Gastrocnemius medialis (tissue), 4 donors: ENCODE data around the gene TMEM61. TPM values are rescaled to one million over a fixed set of nuclear protein-coding genes. Genes with fewer than 3 reads are reported as not detected.

Source experiments
- ATAC-seq, 2 donors: fragments of 150-250 bp; one replicate each; pipeline ENCODE4 v1.9.1; 2016
- DNase-seq, 2 donors: peaks; one replicate each; pipeline ENCODE4 v3.0.0-alpha.2; 2019
- H3K27ac ChIP-seq, 4 donors: fragments of 200-600 bp; sonication (generic); 1 replicate in 1 of 4; 2 replicates in 3 of 4; pipeline ENCODE4 v1.5.1; 2016 to 2018; ENCODE audit warnings: mild to moderate bottlenecking in 2 of 4, moderate library complexity in 1 of 4
- H3K27me3 ChIP-seq, 3 donors: fragments of 200-600 bp; sonication (generic) in 2 of 3; 1 replicate in 1 of 3; 2 replicates in 2 of 3; pipeline versions ENCODE4 v1.5.1 to v1.6.0; 2016 to 2019; ENCODE audit warnings: mild to moderate bottlenecking in 1 of 3, moderate library complexity in 1 of 3
- H3K36me3 ChIP-seq, 2 donors: fragments of 200-600 bp; sonication (generic) in 1 of 2; one replicate each; pipeline ENCODE4 v1.5.1; 2017 to 2018
- H3K4me1 ChIP-seq, 2 donors: fragments of 200-600 bp; sonication (generic) in 1 of 2; one replicate each; pipeline ENCODE4 v1.5.1; 2016 to 2017; ENCODE audit warnings: mild to moderate bottlenecking in 2 of 2
- H3K4me3 ChIP-seq, 4 donors: fragments of 200-600 bp; sonication (generic) in 3 of 4; 1 replicate in 1 of 4; 2 replicates in 3 of 4; pipeline ENCODE4 v1.5.1; 2016 to 2019; ENCODE audit warnings: mild to moderate bottlenecking in 2 of 4
- H3K9me3 ChIP-seq, 3 donors: fragments of 200-600 bp; sonication (generic) in 2 of 3; 1 replicate in 1 of 3; 2 replicates in 2 of 3; pipeline ENCODE4 v1.5.1; 2016 to 2019
- CTCF ChIP-seq, 5 experiments: fragments of 450-650 bp in 3 of 5; fragments of 200-600 bp in 2 of 5; sonication (generic) in 2 of 5; IDR thresholded peaks in 4 of 5; conservative IDR thresholded peaks in 1 of 5; 1 replicate in 4 of 5; 2 replicates in 1 of 5; pipeline ENCODE4 v1.5.1; 2016 to 2019; ENCODE audit warnings: antibody characterized with exemption in 5 of 5, mild to moderate bottlenecking in 3 of 5, moderate library complexity in 3 of 5
- POLR2A ChIP-seq, 2 donors: fragments of 450-650 bp; IDR thresholded peaks; one replicate each; pipeline ENCODE4 v1.6.1; 2017; ENCODE audit warnings: antibody characterized with exemption in 2 of 2, mild to moderate bottlenecking in 2 of 2, moderate library complexity in 2 of 2
- in situ Hi-C, 4 donors: fragments of 200-750 bp; cut with MboI; loops; one replicate each; pipeline versions ENCODE4 v1.15.0 to v1.8.0; 2017; ENCODE audit warnings: low sequenced_read_pairs in 4 of 4
- intact Hi-C: fragments of 100-400 bp; cut with DNase I; formaldehyde crosslinking; loops from one replicate; pipeline ENCODE4 v1.15.1; 2023; ENCODE audit warnings: low total_unique reads
- total RNA-seq, 4 donors: library from RNA; depleted of rRNA; stranded (reverse); fragments of >200 nt; gene quantifications; one replicate each; pipeline versions ENCODE4 v1.1.0 to v1.2.3, GENCODE V29; 2016

TMEM61 gene
- total RNA-seq, 4 donors from 2014 or later: 0.58 TPM; not detected in 3

GRCh38 chr1:54975356-54976108 is 4.9 kb upstream of the TMEM61 start:
- intact Hi-C loops: no loop called here

GRCh38 chr1:54976747-54977146 is 3.7 kb upstream of the TMEM61 start:
- H3K27me3 ChIP-seq: no peaks in the 10 kb centered on the region
- in situ Hi-C loops: no loop called here
- intact Hi-C loops: no loop called here
- no peak for ATAC-seq
- no peak for TF ChIP-seq POLR2A (IDR thresholded peaks at IDR 0.05)
- TF ChIP-seq CTCF (IDR thresholded peaks at IDR 0.05 in 4 of 5, conservative IDR thresholded peaks at IDR 0.05 in 1 of 5): no peak
- DNase-seq: no peak
- no peak overlapping the region for H3K27ac ChIP-seq
- no peak overlapping the region for H3K4me3 ChIP-seq
- H3K36me3 ChIP-seq: no peaks in the 10 kb centered on the region
- peaks cover 2 to 8% of the 10 kb centered on the region in 2 donors for H3K4me1 ChIP-seq
- no peaks in the 10 kb centered on the region for H3K9me3 ChIP-seq

More at GRCh38 chr1:54975356-54976108, 4.9 kb upstream of the TMEM61 start:
- in situ Hi-C loops: no loop called here
- no peak for ATAC-seq
- Histone ChIP-seq H3K9me3 (no peaks in the 10 kb centered on the region), H3K4me1 (peaks cover 8 to 9% of the 10 kb centered on the region in 2 donors), H3K36me3 (no peaks in the 10 kb centered on the region), H3K27ac (no peak overlapping the region), H3K4me3 (no peak overlapping the region), H3K27me3 (no peaks in the 10 kb centered on the region)
- no peak for DNase-seq
- no peak for TF ChIP-seq CTCF (IDR thresholded peaks at IDR 0.05 in 4 of 5, conservative IDR thresholded peaks at IDR 0.05 in 1 of 5)
- no peak for TF ChIP-seq POLR2A (IDR thresholded peaks at IDR 0.05)

GRCh38 chr1:54977533-54978297 is 2.7 kb upstream of the TMEM61 start:
- Histone ChIP-seq H3K4me3 (no peak overlapping the region), H3K9me3 (no peaks in the 10 kb centered on the region), H3K27ac (no peak overlapping the region), H3K4me1 (peaks cover 0 to 8% of the 10 kb centered on the region in 2 donors), H3K27me3 (no peaks in the 10 kb centered on the region), H3K36me3 (no peaks in the 10 kb centered on the region)
- intact Hi-C loops: no loop called here
- no peak for TF ChIP-seq CTCF (IDR thresholded peaks at IDR 0.05 in 4 of 5, conservative IDR thresholded peaks at IDR 0.05 in 1 of 5)
- no peak for TF ChIP-seq POLR2A (IDR thresholded peaks at IDR 0.05)
- in situ Hi-C loops: no loop called here
- no peak for DNase-seq
- ATAC-seq: no peak

GRCh38 chr1:54978528-54979326 is 1.7 kb upstream of the TMEM61 start:
- TF ChIP-seq POLR2A (IDR thresholded peaks at IDR 0.05): no peak
- no peak for TF ChIP-seq CTCF (IDR thresholded peaks at IDR 0.05 in 4 of 5, conservative IDR thresholded peaks at IDR 0.05 in 1 of 5)
- Histone ChIP-seq H3K4me3 (no peak overlapping the region), H3K36me3 (no peaks in the 10 kb centered on the region), H3K27ac (no peak overlapping the region), H3K27me3 (no peaks in the 10 kb centered on the region), H3K4me1 (peaks cover 0 to 5% of the 10 kb centered on the region in 2 donors), H3K9me3 (no peaks in the 10 kb centered on the region)
- in situ Hi-C loops (no loop called here), intact Hi-C loops (no loop called here)
- ATAC-seq (no peak), DNase-seq (no peak)
